ENCODE data around the gene PAN3. TPM values are rescaled to one million over a fixed set of nuclear protein-coding genes. Genes with fewer than 3 reads are reported as not detected.

PAN3 gene
- total RNA-seq, 1 donor from 2014 or later = 61.3 TPM

- no peaks in the 10 kb centered on the region for H3K9me3 Mint-ChIP-seq
- DNase-seq (ENCODE audit: low spot score in 2 of 2, unreplicated experiment in 2 of 2) = no peak
- peaks cover 62% of the 10 kb centered on the region for H3K4me1 Mint-ChIP-seq
- H3K27me3 Mint-ChIP-seq (ENCODE audit: low read depth) = peaks cover 9% of the 10 kb centered on the region
- no peak overlapping the region for H3K4me3 Mint-ChIP-seq
- H3K27ac Mint-ChIP-seq = no peak overlapping the region
- no peaks in the 10 kb centered on the region for H3K36me3 Mint-ChIP-seq
- TF ChIP-seq CTCF (IDR thresholded peaks at IDR 0.05; ENCODE audit: unreplicated experiment) = no peak
Measured at GRCh38 chr13:28336193-28336657, 197.9 kb downstream of the PAN3 start.

- peaks cover 68% of the 10 kb centered on the region for H3K4me1 Mint-ChIP-seq
- H3K27me3 Mint-ChIP-seq (ENCODE audit: low read depth) = peaks cover 9% of the 10 kb centered on the region
- H3K9me3 Mint-ChIP-seq = no peaks in the 10 kb centered on the region
- DNase-seq (ENCODE audit: low spot score in 2 of 2, unreplicated experiment in 2 of 2) = no peak
- TF ChIP-seq CTCF (IDR thresholded peaks at IDR 0.05; ENCODE audit: unreplicated experiment) = no peak
- H3K36me3 Mint-ChIP-seq = no peaks in the 10 kb centered on the region
- peak overlapping the region; percentile 71 for H3K27ac Mint-ChIP-seq
- H3K4me3 Mint-ChIP-seq = no peak overlapping the region
Measured at GRCh38 chr13:28337166-28338005, 199.0 kb downstream of the PAN3 start.

- H3K36me3 Mint-ChIP-seq = no peaks in the 10 kb centered on the region
- H3K4me3 Mint-ChIP-seq = no peak overlapping the region
- TF ChIP-seq CTCF (IDR thresholded peaks at IDR 0.05; ENCODE audit: unreplicated experiment) = no peak
- peaks cover 64% of the 10 kb centered on the region for H3K4me1 Mint-ChIP-seq
- peak overlapping the region; percentile 71 for H3K27ac Mint-ChIP-seq
- H3K9me3 Mint-ChIP-seq = no peaks in the 10 kb centered on the region
- no peak for DNase-seq (ENCODE audit: low spot score in 2 of 2, unreplicated experiment in 2 of 2)
- peaks cover 9% of the 10 kb centered on the region for H3K27me3 Mint-ChIP-seq (ENCODE audit: low read depth)
Measured at GRCh38 chr13:28338006-28338574, 199.7 kb downstream of the PAN3 start.

- no peak for TF ChIP-seq CTCF (IDR thresholded peaks at IDR 0.05; ENCODE audit: unreplicated experiment)
- H3K36me3 Mint-ChIP-seq = no peaks in the 10 kb centered on the region
- H3K27me3 Mint-ChIP-seq (ENCODE audit: low read depth) = peaks cover 9% of the 10 kb centered on the region
- H3K27ac Mint-ChIP-seq = no peak overlapping the region
- H3K4me1 Mint-ChIP-seq = peaks cover 61% of the 10 kb centered on the region
- no peak for DNase-seq (ENCODE audit: low spot score in 2 of 2, unreplicated experiment in 2 of 2)
- no peaks in the 10 kb centered on the region for H3K9me3 Mint-ChIP-seq
- no peak overlapping the region for H3K4me3 Mint-ChIP-seq
Measured at GRCh38 chr13:28338742-28339141, 200.4 kb downstream of the PAN3 start.

GRCh38 chr13:28339419-28339818 lies 201.1 kb downstream of the PAN3 start:
- no peak for DNase-seq (ENCODE audit: low spot score in 2 of 2, unreplicated experiment in 2 of 2)
- Mint-ChIP-seq H3K27me3 (ENCODE audit: low read depth) (peaks cover 9% of the 10 kb centered on the region), H3K4me1 (peaks cover 67% of the 10 kb centered on the region), H3K9me3 (no peaks in the 10 kb centered on the region), H3K4me3 (no peak overlapping the region), H3K27ac (no peak overlapping the region), H3K36me3 (no peaks in the 10 kb centered on the region)
- TF ChIP-seq CTCF (IDR thresholded peaks at IDR 0.05; ENCODE audit: unreplicated experiment) = no peak
